Measurements from ENCODE around the gene OSBPL6.

- TF ChIP-seq CTCF (optimal IDR thresholded peaks at IDR 0.05 in 1 of 3, IDR thresholded peaks at IDR 0.05 in 1 of 3, conservative IDR thresholded peaks at IDR 0.05 in 1 of 3; ENCODE audit: extremely low read depth in 1 of 3, insufficient read depth in 2 of 3, low read length in 3 of 3), result no peak
- no peak for TF ChIP-seq EZH2 (IDR thresholded peaks at IDR 0.05; ENCODE audit: low read length)
Observed at GRCh38 chr2:178350051-178350450, 155.7 kb downstream of the OSBPL6 start.

Data from keratinocyte (primary cell).